ENCODE measurements around the gene UTS2.

Gene UTS2

GRCh38 chr1:7809742-7810141, 43.1 kb downstream of the UTS2 start:
- DNase-seq, result no peak

- DNase-seq, result no peak
Observed at GRCh38 chr1:7808253-7808844, 44.5 kb downstream of the UTS2 start.

GRCh38 chr1:7805460-7805859, 47.4 kb downstream of the UTS2 start:
- no peak for DNase-seq

Measured in activated CD8-positive, alpha-beta memory T cell treated with anti-CD3 and anti-CD28 coated beads, Interleukin-2, amount 50 U/mL, for 48 hours (primary cell).